Mesenchymal stem cell (in vitro differentiated cells and primary cell): Measurements from ENCODE around the gene RDH14.
A peak's percentile ranks its signal among the peaks of the same experiment; 100 is the strongest.

ENCODE experiments used
- DNase-seq: peaks from one replicate; pipeline ENCODE4 v3.0.0-alpha.2; 2013
- H2AFZ ChIP-seq: one replicate; pipeline ENCODE4 v1.6.1; 2013; ENCODE audit warnings: low read depth, mild to moderate bottlenecking, control low read depth, inconsistent platforms, low read length, moderate library complexity
- H2AK5ac ChIP-seq: 2 replicates; pipeline ENCODE4 v1.6.1; 2013; ENCODE audit warnings: low read length, moderate library complexity, mild to moderate bottlenecking, inconsistent platforms; ENCODE audit not compliant: severe bottlenecking
- H2BK120ac ChIP-seq: one replicate; pipeline ENCODE4 v1.6.1; 2013; ENCODE audit warnings: low read depth, mild to moderate bottlenecking, inconsistent platforms, low read length, moderate library complexity
- H2BK12ac ChIP-seq, 2 experiments: one replicate each; pipeline ENCODE4 v1.6.1; 2013; ENCODE audit warnings: inconsistent platforms in 2 of 2, low read length in 2 of 2, mild to moderate bottlenecking in 2 of 2, moderate library complexity in 2 of 2, control low read depth in 1 of 2
- H2BK15ac ChIP-seq: one replicate; pipeline ENCODE4 v1.6.1; 2013; ENCODE audit warnings: mild to moderate bottlenecking, low read depth, inconsistent platforms; ENCODE audit not compliant: poor library complexity, severe bottlenecking
- H2BK5ac ChIP-seq: 2 replicates; pipeline ENCODE4 v1.6.1; 2013; ENCODE audit warnings: low read depth, mild to moderate bottlenecking, low read length, control low read depth, inconsistent platforms; ENCODE audit not compliant: poor library complexity, severe bottlenecking
- H3K14ac ChIP-seq, 2 experiments: one replicate each; pipeline ENCODE4 v1.6.1; 2013; ENCODE audit warnings: inconsistent platforms in 2 of 2, low read length in 2 of 2, control low read depth in 1 of 2, mild to moderate bottlenecking in 1 of 2, moderate library complexity in 1 of 2
- H3K18ac ChIP-seq, 2 experiments: one replicate each; pipeline ENCODE4 v1.6.1; 2013; ENCODE audit warnings: inconsistent platforms in 2 of 2, low read length in 2 of 2, control low read depth in 1 of 2, low read depth in 1 of 2, mild to moderate bottlenecking in 1 of 2
- H3K23ac ChIP-seq, 2 experiments: one replicate each; pipeline ENCODE4 v1.6.1; 2013; ENCODE audit warnings: inconsistent platforms in 2 of 2, low read length in 2 of 2, mild to moderate bottlenecking in 2 of 2, moderate library complexity in 2 of 2, control low read depth in 1 of 2
- H3K27ac ChIP-seq: 2 replicates; pipeline ENCODE4 v1.5.1; 2013; ENCODE audit warnings: mild to moderate bottlenecking, moderate library complexity, low read length, control low read depth, inconsistent platforms; ENCODE audit not compliant: poor library complexity, severe bottlenecking
- H3K27me3 ChIP-seq, 2 experiments: 2 replicates each; pipeline versions ENCODE4 v1.6.1 to v1.7.0; 2013; ENCODE audit warnings: low read length in 2 of 2, mild to moderate bottlenecking in 2 of 2, moderate library complexity in 2 of 2, control low read depth in 1 of 2, inconsistent platforms in 1 of 2; ENCODE audit not compliant: control insufficient read depth in 1 of 2, insufficient read depth in 1 of 2
- H3K36me3 ChIP-seq, 2 experiments: 2 replicates each; pipeline versions ENCODE4 v1.6.1 to v1.7.0; 2013; ENCODE audit warnings: low read length in 2 of 2, control low read depth in 1 of 2, inconsistent platforms in 1 of 2, low read depth in 1 of 2, mild to moderate bottlenecking in 1 of 2; ENCODE audit not compliant: insufficient read depth in 2 of 2, control insufficient read depth in 1 of 2
- H3K4ac ChIP-seq, 2 experiments: one replicate each; pipeline ENCODE4 v1.6.1; 2013; ENCODE audit warnings: inconsistent platforms in 2 of 2, low read length in 2 of 2, mild to moderate bottlenecking in 2 of 2, moderate library complexity in 2 of 2, control low read depth in 1 of 2, low read depth in 1 of 2
- H3K4me1 ChIP-seq: 2 replicates; pipeline ENCODE4 v1.6.1; 2013; ENCODE audit warnings: low read depth, low read length, control low read depth; ENCODE audit not compliant: control insufficient read depth, insufficient read depth
- H3K4me2 ChIP-seq: 2 replicates; pipeline ENCODE4 v1.6.1; 2013; ENCODE audit warnings: low read length, mild to moderate bottlenecking, inconsistent platforms; ENCODE audit not compliant: poor library complexity, severe bottlenecking
- H3K4me3 ChIP-seq, 2 experiments: 2 replicates each; pipeline versions ENCODE4 v1.5.1 to v1.7.0; 2013; ENCODE audit warnings: low read length in 2 of 2, mild to moderate bottlenecking in 2 of 2, control low read depth in 1 of 2, low read depth in 1 of 2; ENCODE audit not compliant: insufficient read depth in 1 of 2
- H3K79me1 ChIP-seq: replicated peaks from 2 replicates; pipeline ENCODE4 v1.6.1; 2013; ENCODE audit warnings: mild to moderate bottlenecking, control low read depth, low read length, inconsistent platforms; ENCODE audit not compliant: poor library complexity, severe bottlenecking
- H3K9ac ChIP-seq: 2 replicates; pipeline ENCODE4 v1.7.0; 2013; ENCODE audit warnings: mild to moderate bottlenecking, low read length, moderate library complexity
- H3K9me3 ChIP-seq: 2 replicates; pipeline ENCODE4 v1.7.0; 2013; ENCODE audit warnings: mild to moderate bottlenecking, low read length; ENCODE audit not compliant: control insufficient read depth
- H4K8ac ChIP-seq: one replicate; pipeline ENCODE4 v1.6.1; 2013; ENCODE audit warnings: inconsistent platforms, mild to moderate bottlenecking, low read length, moderate library complexity
- H4K91ac ChIP-seq: one replicate; pipeline ENCODE4 v1.6.1; 2013; ENCODE audit warnings: mild to moderate bottlenecking, low read length, inconsistent platforms
- WGBS: methylation state at CpG from one replicate; pipeline ENCODE4 v1.1.7; 2013; ENCODE audit warnings: mixed read lengths; 5-methylcytosine and 5-hydroxymethylcytosine counted together

Gene RDH14

DNA sequence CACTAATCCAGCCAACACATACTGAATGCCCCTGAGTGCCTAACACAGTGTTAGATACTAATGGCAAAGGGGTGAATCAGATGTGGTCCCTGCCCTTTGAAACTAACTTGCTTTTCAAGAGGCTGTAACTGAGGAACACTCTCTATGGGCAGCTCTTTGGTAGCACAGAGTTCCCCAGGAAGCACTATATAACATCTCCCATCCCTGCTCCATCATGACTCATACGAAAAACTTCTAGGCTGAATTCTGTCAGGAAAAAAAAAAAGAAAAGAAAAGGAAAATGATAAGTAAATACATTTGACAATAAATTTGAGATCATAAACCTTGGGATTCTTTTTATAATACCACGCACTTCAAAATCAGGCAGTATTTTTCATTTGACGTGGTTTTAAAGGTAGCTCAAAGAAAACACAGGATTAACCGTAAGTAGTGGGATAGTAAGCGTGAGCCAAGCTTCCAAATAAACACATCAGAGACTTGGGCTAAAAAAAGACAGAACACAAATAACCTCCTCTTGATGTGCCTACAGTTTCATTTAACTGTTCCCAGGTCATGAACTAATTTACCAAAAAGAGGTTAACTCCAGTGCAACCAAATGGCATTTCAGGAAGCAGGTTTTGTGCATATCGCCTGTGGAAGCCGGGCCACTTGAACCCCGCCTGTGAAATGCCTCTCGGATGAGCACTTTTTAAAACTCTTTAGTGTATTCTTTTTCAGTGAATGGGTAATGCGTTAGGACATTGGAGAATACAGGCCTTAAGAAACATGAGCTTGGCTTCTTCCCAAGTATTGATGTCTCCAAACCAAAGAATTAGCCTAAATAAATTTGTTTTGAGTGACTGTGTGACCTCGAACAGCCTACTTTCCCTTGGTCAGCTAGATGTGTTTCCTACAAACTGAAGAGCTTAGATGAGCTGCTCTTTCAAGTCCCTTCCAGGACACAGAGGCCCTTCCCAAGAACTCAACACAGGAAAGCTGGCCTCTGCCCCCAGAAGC, 42.0 kb downstream of the RDH14 start:
- peaks cover 8% of the 10 kb centered on the region for H3K4me1 ChIP-seq
- peak overlapping the region; percentile 46 to 61 for H3K18ac ChIP-seq
- H3K9me3 ChIP-seq: no peaks in the 10 kb centered on the region
- no peak overlapping the region for H3K14ac ChIP-seq
- peak overlapping the region; percentile 9 for H4K91ac ChIP-seq
- no peak overlapping the region for H2BK15ac ChIP-seq
- no peaks in the 10 kb centered on the region for H3K36me3 ChIP-seq
- H3K4me2 ChIP-seq: no peak overlapping the region
- no peak overlapping the region for H3K23ac ChIP-seq
- H2BK12ac ChIP-seq: peak overlapping the region in 1 of 2 experiments; percentile 79
- H3K27me3 ChIP-seq: no peaks in the 10 kb centered on the region
- no peak overlapping the region for H4K8ac ChIP-seq
- no peaks in the 10 kb centered on the region for H3K79me1 ChIP-seq
- peak overlapping the region; percentile 49 for H3K9ac ChIP-seq
- DNase-seq: peak; percentile 77
- no peak overlapping the region for H3K4me3 ChIP-seq
- H3K4ac ChIP-seq: no peak overlapping the region
- H2AFZ ChIP-seq: no peak overlapping the region
- H2BK120ac ChIP-seq: no peak overlapping the region
- peak overlapping the region; percentile 22 for H3K27ac ChIP-seq
- 4% methylated on average over 10 of the region's 11 CpGs for WGBS
- no peak overlapping the region for H2BK5ac ChIP-seq
- H2AK5ac ChIP-seq: peak overlapping the region; percentile 12

- Histone ChIP-seq H4K91ac (no peak overlapping the region), H3K27ac (no peak overlapping the region), H2BK5ac (no peak overlapping the region), H3K27me3 (no peaks in the 10 kb centered on the region), H3K4ac (peak overlapping the region in 1 of 2 experiments; percentile 62), H3K79me1 (no peaks in the 10 kb centered on the region), H3K4me2 (no peak overlapping the region), H2BK12ac (no peak overlapping the region), H4K8ac (no peak overlapping the region), H3K36me3 (no peaks in the 10 kb centered on the region), H2BK120ac (no peak overlapping the region), H3K4me1 (peaks cover 8% of the 10 kb centered on the region), H3K23ac (no peak overlapping the region), H3K9ac (no peak overlapping the region), H3K18ac (no peak overlapping the region), H2AK5ac (no peak overlapping the region), H3K9me3 (no peaks in the 10 kb centered on the region), H2BK15ac (no peak overlapping the region), H2AFZ (no peak overlapping the region), H3K4me3 (no peak overlapping the region), H3K14ac (no peak overlapping the region)
- WGBS: 63% methylated on average over 1 of the region's 1 CpG
- no peak for DNase-seq
These were observed 43.1 kb downstream of the RDH14 start for GRCh38 chr2:18517386-18517785.

- no peak overlapping the region for H2BK5ac ChIP-seq
- no peak overlapping the region for H4K91ac ChIP-seq
- peak overlapping the region; percentile 31 for H3K27ac ChIP-seq
- H3K9ac ChIP-seq: no peak overlapping the region
- no peak overlapping the region for H3K4me2 ChIP-seq
- H2AK5ac ChIP-seq: no peak overlapping the region
- no peak overlapping the region for H2BK15ac ChIP-seq
- WGBS: 4% methylated on average over 11 of the region's 11 CpGs
- no peak overlapping the region for H3K23ac ChIP-seq
- no peak overlapping the region for H3K4me3 ChIP-seq
- no peaks in the 10 kb centered on the region for H3K79me1 ChIP-seq
- no peaks in the 10 kb centered on the region for H3K27me3 ChIP-seq
- no peak overlapping the region for H3K18ac ChIP-seq
- no peak overlapping the region for H2AFZ ChIP-seq
- H3K4me1 ChIP-seq: peaks cover 8% of the 10 kb centered on the region
- no peak overlapping the region for H4K8ac ChIP-seq
- H2BK120ac ChIP-seq: no peak overlapping the region
- peak; percentile 76 for DNase-seq
- no peak overlapping the region for H2BK12ac ChIP-seq
- no peaks in the 10 kb centered on the region for H3K36me3 ChIP-seq
- H3K4ac ChIP-seq: no peak overlapping the region
- no peaks in the 10 kb centered on the region for H3K9me3 ChIP-seq
- H3K14ac ChIP-seq: no peak overlapping the region
These were observed 44.3 kb downstream of the RDH14 start for GRCh38 chr2:18516112-18516511.
